ENCODE results near the gene UBE2E3.

GRCh38 chr2:180943275-180943674, 37.1 kb upstream of the UBE2E3 start:
- TF ChIP-seq CTCF (IDR thresholded peaks at IDR 0.05 in 8 of 11, conservative IDR thresholded peaks at IDR 0.05 in 3 of 11): no peak
- TF ChIP-seq POLR2A (IDR thresholded peaks at IDR 0.05): no peak
- no peak for TF ChIP-seq POLR2AphosphoS5 (IDR thresholded peaks at IDR 0.05)

All from spleen (tissue), 7 donors.